ENCODE measurements around the gene ISLR. TPM values are rescaled to one million over a fixed set of nuclear protein-coding genes. Genes with fewer than 3 reads are reported as not detected.

ISLR gene
- total RNA-seq, 1 experiment from 2014 or later = not detected

- peaks cover 30% of the 10 kb centered on the region for H3K79me2 ChIP-seq (ENCODE audit: low read depth)
- H2AFZ ChIP-seq = no peak overlapping the region
- H4K20me1 ChIP-seq (ENCODE audit: insufficient read depth) = no peaks in the 10 kb centered on the region; the same call in 1 of the 2 replicates
- peaks cover 48% of the 10 kb centered on the region for H3K36me3 ChIP-seq (ENCODE audit: low read depth)
- H3K4me1 ChIP-seq (replicated peaks; ENCODE audit: insufficient read depth) = peaks cover 69% of the 10 kb centered on the region
- POLR2A ChIA-PET (ENCODE audit: unreplicated experiment) = interaction anchor here (0.6 kb wide), 1 partner anchor 15 kb away, joined by 4 read pairs; no protein-coding TSS in a partner anchor
- intact Hi-C loops (cut with micrococcal nuclease; ENCODE audit: unreplicated experiment) = no loop called here
- CTCF ChIA-PET = no interaction called here
- H3K27me3 ChIP-seq (ENCODE audit: insufficient read depth, low read depth) = no peaks in the 10 kb centered on the region
- no peaks in the 10 kb centered on the region for H3K9me2 ChIP-seq (ENCODE audit: insufficient read depth)
- H3K9me3 ChIP-seq (ENCODE audit: insufficient read depth, low read depth) = no peaks in the 10 kb centered on the region
- H3K4me2 ChIP-seq = peak overlapping the region; percentile 96
- BruUV-seq (replicated peaks) = no TSS peak
- H3F3A ChIP-seq (ENCODE audit: insufficient read depth, low read depth) = peaks cover 55% of the 10 kb centered on the region
- TF ChIP-seq EZH2 (IDR thresholded peaks at IDR 0.05; ENCODE audit: low read depth) (no peak), CTCF (conservative IDR thresholded peaks at IDR 0.05) (no peak)
- H3K27ac ChIP-seq = peak overlapping the region; percentile 95
- DNase-seq = peak; percentile 39 to 94
- H3K4me3 ChIP-seq = no peak overlapping the region
These were observed 19.8 kb downstream of the ISLR start for GRCh38 chr15:74193299-74193718.

GRCh38 chr15:74193905-74194304, 20.4 kb downstream of the ISLR start:
- TF ChIP-seq EZH2 (IDR thresholded peaks at IDR 0.05; ENCODE audit: low read depth) (no peak), CTCF (conservative IDR thresholded peaks at IDR 0.05) (no peak)
- Histone ChIP-seq H3K9me2 (ENCODE audit: insufficient read depth) (no peaks in the 10 kb centered on the region), H3K27me3 (ENCODE audit: insufficient read depth, low read depth) (no peaks in the 10 kb centered on the region), H3K4me1 (replicated peaks; ENCODE audit: insufficient read depth) (peaks cover 75% of the 10 kb centered on the region), H3K4me3 (no peak overlapping the region), H4K20me1 (ENCODE audit: insufficient read depth) (no peaks in the 10 kb centered on the region; the same call in 1 of the 2 replicates), H3K9me3 (ENCODE audit: insufficient read depth, low read depth) (no peaks in the 10 kb centered on the region), H3K4me2 (peak overlapping the region; percentile 96), H3F3A (ENCODE audit: insufficient read depth, low read depth) (peaks cover 59% of the 10 kb centered on the region), H3K36me3 (ENCODE audit: low read depth) (peaks cover 47% of the 10 kb centered on the region), H3K27ac (peak overlapping the region; percentile 95), H3K79me2 (ENCODE audit: low read depth) (peaks cover 36% of the 10 kb centered on the region), H2AFZ (no peak overlapping the region)
- POLR2A ChIA-PET (ENCODE audit: unreplicated experiment) = interaction anchor here (0.6 kb wide), 1 partner anchor 15 kb away, joined by 4 read pairs; no protein-coding TSS in a partner anchor
- no TSS peak for BruUV-seq (replicated peaks)
- CTCF ChIA-PET = no interaction called here
- no peak for DNase-seq
- intact Hi-C loops (cut with micrococcal nuclease; ENCODE audit: unreplicated experiment) = no loop called here

GRCh38 chr15:74194572-74195559, 21.4 kb downstream of the ISLR start:
- no peaks in the 10 kb centered on the region for H3K9me2 ChIP-seq (ENCODE audit: insufficient read depth)
- no peaks in the 10 kb centered on the region for H3K27me3 ChIP-seq (ENCODE audit: insufficient read depth, low read depth)
- H2AFZ ChIP-seq = no peak overlapping the region
- peaks cover 62% of the 10 kb centered on the region for H3F3A ChIP-seq (ENCODE audit: insufficient read depth, low read depth)
- H3K4me3 ChIP-seq = no peak overlapping the region
- intact Hi-C loops (cut with micrococcal nuclease; ENCODE audit: unreplicated experiment) = no loop called here
- no peaks in the 10 kb centered on the region; the same call in 1 of the 2 replicates for H4K20me1 ChIP-seq (ENCODE audit: insufficient read depth)
- no peak for TF ChIP-seq EZH2 (IDR thresholded peaks at IDR 0.05; ENCODE audit: low read depth)
- no peak for TF ChIP-seq CTCF (conservative IDR thresholded peaks at IDR 0.05)
- no peak for DNase-seq
- BruUV-seq (replicated peaks) = no TSS peak
- POLR2A ChIA-PET (ENCODE audit: unreplicated experiment) = no interaction called here
- no peaks in the 10 kb centered on the region for H3K9me3 ChIP-seq (ENCODE audit: insufficient read depth, low read depth)
- H3K27ac ChIP-seq = peak overlapping the region; percentile 95
- peaks cover 45% of the 10 kb centered on the region for H3K79me2 ChIP-seq (ENCODE audit: low read depth)
- peaks cover 52% of the 10 kb centered on the region for H3K36me3 ChIP-seq (ENCODE audit: low read depth)
- H3K4me1 ChIP-seq (replicated peaks; ENCODE audit: insufficient read depth) = peaks cover 85% of the 10 kb centered on the region
- H3K4me2 ChIP-seq = peak overlapping the region; percentile 96
- CTCF ChIA-PET = interaction anchor here (0.6 kb wide), 1 partner anchor 211 kb away, joined by 3 read pairs; no protein-coding TSS in a partner anchor

All from PC-9 (cell line).